LNCAP (cell line): ENCODE data around the gene LGALS1.

Experiments used
- CTCF ChIP-seq: fragments of 450-650 bp; IDR thresholded peaks from 2 replicates; pipeline ENCODE4 v1.5.1; 2017; ENCODE audit warnings: mild to moderate bottlenecking

LGALS1 gene

DNA sequence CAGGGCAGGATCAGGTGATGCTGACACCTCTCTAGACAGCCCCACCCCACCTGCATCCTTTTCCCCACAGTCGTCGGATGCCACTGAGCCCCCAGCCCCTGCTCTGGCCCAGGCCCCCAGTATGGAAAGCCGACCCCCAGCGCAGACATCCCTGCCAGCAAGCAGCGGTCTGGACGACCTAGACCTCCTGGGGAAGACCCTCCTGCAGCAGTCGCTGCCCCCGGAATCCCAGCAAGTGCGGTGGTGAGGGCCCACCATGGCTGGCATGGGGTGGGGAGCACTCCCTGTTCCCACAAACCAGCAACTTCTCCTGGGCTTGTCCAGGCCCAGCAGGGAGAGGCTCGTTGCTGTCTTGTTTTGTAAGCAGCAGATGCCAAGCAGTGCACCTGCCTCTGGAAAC, 45.5 kb upstream of the LGALS1 start:
- TF ChIP-seq CTCF: no peak

GRCh38 chr22:37630839-37631435, 44.5 kb upstream of the LGALS1 start:
- no peak for TF ChIP-seq CTCF

DNA sequence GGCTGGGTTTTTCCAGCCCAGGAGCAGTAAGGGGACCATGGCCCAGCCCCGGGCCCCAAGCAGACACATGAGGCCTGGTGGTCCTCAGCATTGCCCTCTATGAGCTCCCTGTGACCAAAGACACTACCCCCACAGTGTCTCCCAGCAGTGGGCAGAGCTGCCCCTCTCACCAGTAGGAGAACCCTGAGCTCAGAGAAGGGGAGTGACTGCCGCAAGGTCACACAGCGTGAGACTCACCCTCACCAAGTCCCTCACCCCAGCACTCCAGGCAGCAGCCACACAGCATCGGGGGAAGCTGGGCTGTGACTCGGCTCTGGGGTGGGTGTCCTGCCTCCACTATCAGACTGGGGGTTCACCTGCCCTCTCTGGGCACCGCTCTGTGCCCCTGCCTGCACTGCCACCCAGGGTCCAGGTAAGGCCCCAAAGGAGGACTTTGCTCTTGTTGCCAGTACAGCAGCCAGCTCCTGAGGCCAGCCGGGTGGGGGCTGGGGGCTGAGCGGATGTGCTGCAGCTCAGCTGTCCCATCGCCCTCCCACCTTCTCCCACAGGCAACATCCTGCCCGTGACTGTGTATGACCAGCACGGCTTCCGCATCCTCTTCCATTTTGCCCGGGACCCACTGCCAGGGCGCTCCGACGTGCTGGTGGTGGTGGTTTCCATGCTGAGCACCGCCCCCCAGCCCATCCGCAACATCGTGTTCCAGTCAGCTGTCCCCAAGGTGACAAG, 43.8 kb upstream of the LGALS1 start:
- no peak for TF ChIP-seq CTCF

GRCh38 chr22:37632174-37633088, 43.0 kb upstream of the LGALS1 start:
- TF ChIP-seq CTCF: no peak

GRCh38 chr22:37633089-37633624, 42.3 kb upstream of the LGALS1 start:
- no peak for TF ChIP-seq CTCF

GRCh38 chr22:37633625-37634416, 41.6 kb upstream of the LGALS1 start:
- TF ChIP-seq CTCF: no peak

DNA sequence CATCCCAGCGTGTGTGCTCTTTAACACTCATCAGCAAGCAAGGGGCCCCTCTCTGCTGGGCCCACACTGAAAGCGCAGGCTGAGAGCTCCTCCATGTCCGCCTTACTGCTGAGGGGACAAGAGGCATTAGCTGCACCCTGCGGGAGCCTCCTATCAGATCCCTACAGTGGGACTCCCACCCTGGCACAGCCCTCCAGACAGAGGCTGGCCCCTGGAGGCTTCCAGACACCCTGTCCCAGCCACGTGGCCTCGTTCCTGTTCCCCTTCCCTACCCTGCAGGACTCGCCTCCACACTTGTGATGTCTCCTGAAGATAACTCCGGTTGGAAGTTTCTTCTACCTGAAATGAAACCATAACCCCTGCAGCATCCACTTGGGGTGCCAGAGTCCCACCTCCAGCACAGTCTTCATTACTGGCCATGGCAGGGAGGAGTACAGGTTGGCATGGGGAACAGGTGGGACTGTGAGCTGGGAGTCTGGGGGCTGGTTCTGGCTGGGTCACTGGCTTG, 41.0 kb upstream of the LGALS1 start:
- TF ChIP-seq CTCF: no peak
